ENCODE data around the gene ADAMTSL1.

ADAMTSL1 gene

GRCh38 chr9:18743971-18744370, 270.0 kb downstream of the ADAMTSL1 start:
- DNase-seq = no peak

- DNase-seq = no peak
Measured at GRCh38 chr9:18745710-18746109, 271.8 kb downstream of the ADAMTSL1 start.

GRCh38 chr9:18746631-18747030, 272.7 kb downstream of the ADAMTSL1 start:
- no peak for DNase-seq

- no peak for DNase-seq
Measured at GRCh38 chr9:18747595-18747994, 273.6 kb downstream of the ADAMTSL1 start.

- DNase-seq = no peak
Measured at GRCh38 chr9:18748251-18748701, 274.3 kb downstream of the ADAMTSL1 start.

- DNase-seq = no peak
Measured at GRCh38 chr9:18749711-18750110, 275.8 kb downstream of the ADAMTSL1 start.

GRCh38 chr9:18753904-18754303, 280.0 kb downstream of the ADAMTSL1 start:
- DNase-seq = no peak

GRCh38 chr9:18754537-18754936, 280.6 kb downstream of the ADAMTSL1 start:
- DNase-seq = no peak

GRCh38 chr9:18755263-18755662, 281.3 kb downstream of the ADAMTSL1 start:
- no peak for DNase-seq

- no peak for DNase-seq
Measured at GRCh38 chr9:18756712-18757125, 282.8 kb downstream of the ADAMTSL1 start.

GRCh38 chr9:18759827-18760226, 285.9 kb downstream of the ADAMTSL1 start:
- no peak for DNase-seq

- DNase-seq = no peak
Measured at GRCh38 chr9:18761742-18762300, 287.9 kb downstream of the ADAMTSL1 start.

GRCh38 chr9:18766989-18767550, 293.1 kb downstream of the ADAMTSL1 start:
- no peak for DNase-seq

- no peak for DNase-seq
Measured at GRCh38 chr9:18768951-18769622, 295.1 kb downstream of the ADAMTSL1 start.

- no peak for DNase-seq
Measured at GRCh38 chr9:18770131-18770908, 296.4 kb downstream of the ADAMTSL1 start.

- no peak for DNase-seq
Measured at GRCh38 chr9:18771011-18771410, 297.1 kb downstream of the ADAMTSL1 start.

- DNase-seq = no peak
Measured at GRCh38 chr9:18771763-18772162, 297.8 kb downstream of the ADAMTSL1 start.

- no peak for DNase-seq
Measured at GRCh38 chr9:18775241-18775640, 301.3 kb downstream of the ADAMTSL1 start.

- no peak for DNase-seq
Measured at GRCh38 chr9:18775930-18776329, 302.0 kb downstream of the ADAMTSL1 start.

- DNase-seq = no peak
Measured at GRCh38 chr9:18776836-18777820, 303.2 kb downstream of the ADAMTSL1 start.

GRCh38 chr9:18778147-18778546, 304.2 kb downstream of the ADAMTSL1 start:
- no peak for DNase-seq

- no peak for DNase-seq
Measured at GRCh38 chr9:18778846-18779245, 304.9 kb downstream of the ADAMTSL1 start.
